HG02763 (cell line): ENCODE data around the gene NRXN3.
"Not testable (repeated sequence)": the region's sequence is repeated elsewhere in the genome, so short reads cannot be mapped to it uniquely, and the experiment has no call there.

ENCODE experiments used
- ATAC-seq: cut with Tn5 transposase; IDR thresholded peaks from one replicate; pipeline ENCODE4 v1.9.1; 2021; ENCODE audit warnings: mild to moderate bottlenecking, moderate library complexity; ENCODE audit not compliant: unreplicated experiment

Gene NRXN3

GRCh38 chr14:78566026-78566858 is 396.1 kb downstream of the NRXN3 start:
- ATAC-seq: peak; percentile 93

GRCh38 chr14:78566859-78567172 is 396.6 kb downstream of the NRXN3 start:
- ATAC-seq: no peak

DNA sequence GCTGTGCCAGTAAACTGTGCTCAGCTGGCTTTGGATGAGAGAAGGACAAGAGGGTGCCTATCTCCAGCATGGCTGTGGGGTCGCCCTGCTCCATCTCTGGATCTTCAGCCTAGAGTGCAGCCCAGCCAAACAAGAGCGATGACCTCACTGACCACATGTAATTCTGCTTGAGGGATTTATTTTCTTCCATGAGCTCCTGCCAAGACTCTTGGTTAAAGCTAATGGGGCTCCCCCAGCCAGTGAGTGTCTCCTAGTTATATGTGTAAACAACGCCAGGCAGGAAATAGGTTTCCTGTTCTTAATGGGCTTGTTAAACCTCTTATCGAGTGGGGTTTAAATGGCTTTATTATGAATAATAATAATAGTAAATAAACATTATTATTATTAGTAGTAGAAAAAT is 397.2 kb downstream of the NRXN3 start:
- no peak for ATAC-seq

- not testable (repeated sequence) for ATAC-seq
Observed at GRCh38 chr14:78573736-78574135, 403.6 kb downstream of the NRXN3 start.

DNA sequence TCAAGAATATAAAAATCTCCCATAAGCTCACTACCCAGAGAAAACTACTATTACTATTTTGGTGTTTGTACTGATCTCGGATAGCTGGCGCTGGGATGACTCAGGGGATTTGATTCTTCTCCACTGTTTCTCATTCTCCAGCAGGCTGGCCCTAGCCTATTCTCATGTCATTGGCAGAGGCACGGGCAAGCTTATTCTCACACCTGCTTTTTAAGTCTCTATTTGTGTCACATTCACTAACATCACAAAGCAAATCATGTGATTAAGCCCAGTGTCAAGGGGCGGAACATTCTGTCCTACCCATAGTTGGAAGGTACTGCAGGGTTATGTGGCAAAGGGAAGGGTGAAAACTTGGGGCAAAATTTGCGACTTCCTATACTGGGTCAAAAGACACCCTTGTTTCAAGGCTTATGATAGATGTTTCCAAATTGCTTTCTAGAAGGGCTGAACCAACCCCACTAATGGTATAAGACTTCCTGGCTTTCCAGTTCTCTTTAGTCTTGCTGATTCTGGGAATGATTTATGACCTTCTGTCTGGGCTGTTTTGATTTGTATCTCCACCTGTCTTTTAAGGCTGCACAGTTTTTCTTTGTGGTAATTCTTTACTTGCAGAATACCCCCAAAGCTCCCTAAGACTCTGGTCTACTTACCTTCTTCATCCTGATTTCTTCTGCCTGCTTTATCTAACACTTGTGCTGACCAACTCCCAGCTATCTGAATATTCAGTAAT is 406.4 kb downstream of the NRXN3 start:
- no peak for ATAC-seq

DNA sequence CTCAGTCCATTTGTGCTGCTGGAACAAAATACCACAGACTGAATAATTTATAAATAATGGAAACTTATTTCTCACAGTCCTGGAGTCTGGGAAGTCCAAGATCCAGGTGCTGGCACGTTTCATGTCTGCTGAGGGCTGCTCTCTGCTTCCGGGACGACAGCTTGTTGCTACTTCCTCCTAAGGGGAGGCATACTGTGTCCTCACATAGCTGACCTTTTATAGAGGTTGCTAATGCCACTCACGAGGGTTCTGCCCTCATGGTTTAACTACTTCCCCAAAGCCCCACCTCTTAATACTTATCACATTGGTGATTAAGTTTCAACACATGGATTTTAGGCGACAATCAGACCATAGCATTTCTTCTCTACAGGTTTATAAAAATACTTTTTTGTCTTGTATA is 411.1 kb downstream of the NRXN3 start:
- no peak for ATAC-seq

- ATAC-seq: no peak
Observed at GRCh38 chr14:78586681-78587080, 416.5 kb downstream of the NRXN3 start.

DNA sequence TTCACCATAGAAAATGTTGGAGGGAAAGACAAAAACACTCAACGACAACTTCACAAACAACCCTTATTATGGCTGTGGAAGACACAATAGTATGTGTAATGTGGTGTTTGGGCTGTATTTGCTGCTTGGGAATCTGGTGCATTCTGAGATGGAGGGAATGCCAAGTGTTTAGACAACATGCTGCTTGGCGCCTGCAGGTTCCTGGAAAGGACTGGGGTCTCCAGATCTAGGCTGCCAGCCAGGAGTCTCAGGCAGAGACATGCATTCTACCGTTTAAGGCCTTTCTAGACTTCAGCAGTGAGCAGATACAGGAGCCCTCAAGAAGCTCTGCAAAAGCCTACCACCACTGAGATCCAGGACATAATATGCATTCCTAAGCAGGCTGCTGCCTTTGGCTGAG is 418.7 kb downstream of the NRXN3 start:
- ATAC-seq: no peak

DNA sequence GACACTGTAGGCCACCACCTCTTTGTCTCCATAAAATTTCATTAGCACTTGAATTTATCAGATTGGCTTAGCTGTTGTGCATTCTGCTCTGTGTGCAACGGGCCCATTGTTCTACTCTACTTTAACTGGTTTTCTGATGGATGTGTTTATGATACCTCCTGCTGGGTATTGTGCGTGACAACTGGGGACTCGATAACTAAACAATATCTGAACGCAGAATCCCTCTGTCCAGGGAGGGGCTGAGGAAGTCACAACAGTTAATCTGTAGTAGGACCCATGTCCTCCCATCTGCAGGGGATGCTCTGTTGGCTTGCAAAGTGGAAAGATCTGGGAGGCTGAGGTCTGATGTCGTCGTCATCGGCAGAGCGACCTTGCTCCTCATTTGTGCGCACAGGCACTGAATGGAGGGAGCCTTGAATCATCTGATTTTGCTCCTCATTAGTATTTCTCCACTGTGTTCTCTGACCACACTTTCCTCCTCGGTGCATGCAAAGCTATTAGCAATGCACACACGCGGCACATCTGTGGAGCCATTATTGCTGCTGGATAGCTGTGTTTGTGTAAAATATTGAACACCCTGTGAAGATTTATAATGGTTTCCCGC is 422.5 kb downstream of the NRXN3 start:
- ATAC-seq: no peak

DNA sequence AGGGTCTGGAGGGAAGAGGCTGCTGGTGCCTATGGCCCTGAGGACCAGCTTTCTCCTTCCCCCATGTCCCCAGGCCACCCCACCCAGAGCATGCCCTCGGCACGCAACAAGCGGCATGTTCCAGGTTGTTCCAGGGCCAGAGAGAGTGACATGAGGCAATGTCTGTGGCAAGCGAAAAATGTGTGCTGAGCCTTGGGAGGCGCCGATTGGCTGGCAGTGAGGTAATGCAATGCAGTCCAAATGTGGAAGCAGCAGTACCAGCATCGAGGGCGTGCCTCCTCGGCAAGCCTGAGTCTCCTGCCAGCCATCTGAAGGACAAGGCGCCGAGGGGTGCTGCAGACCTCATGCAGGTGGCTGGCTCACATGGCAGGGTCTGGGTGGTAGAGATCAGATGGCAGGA is 423.8 kb downstream of the NRXN3 start:
- ATAC-seq: no peak

DNA sequence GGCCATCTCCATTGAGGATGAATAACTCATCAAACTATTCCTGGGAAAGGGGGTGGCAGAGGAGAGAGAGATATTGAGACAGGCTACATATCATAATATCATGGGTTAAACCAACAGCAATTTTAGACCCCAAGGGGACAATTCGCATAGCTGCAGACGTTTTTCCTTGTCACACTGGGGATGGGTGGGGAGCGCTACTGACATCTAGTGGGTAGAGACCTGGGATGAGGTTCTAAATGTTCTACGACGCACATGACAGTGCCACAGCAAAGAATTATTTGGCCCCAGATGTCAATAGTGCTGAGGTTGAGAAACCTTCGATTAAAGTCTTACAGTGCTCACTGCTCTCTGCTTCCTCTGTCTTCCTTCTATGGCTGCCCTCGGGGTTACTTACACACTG is 425.6 kb downstream of the NRXN3 start:
- ATAC-seq: no peak

GRCh38 chr14:78598046-78598920 is 428.1 kb downstream of the NRXN3 start:
- ATAC-seq: peak; percentile 90

DNA sequence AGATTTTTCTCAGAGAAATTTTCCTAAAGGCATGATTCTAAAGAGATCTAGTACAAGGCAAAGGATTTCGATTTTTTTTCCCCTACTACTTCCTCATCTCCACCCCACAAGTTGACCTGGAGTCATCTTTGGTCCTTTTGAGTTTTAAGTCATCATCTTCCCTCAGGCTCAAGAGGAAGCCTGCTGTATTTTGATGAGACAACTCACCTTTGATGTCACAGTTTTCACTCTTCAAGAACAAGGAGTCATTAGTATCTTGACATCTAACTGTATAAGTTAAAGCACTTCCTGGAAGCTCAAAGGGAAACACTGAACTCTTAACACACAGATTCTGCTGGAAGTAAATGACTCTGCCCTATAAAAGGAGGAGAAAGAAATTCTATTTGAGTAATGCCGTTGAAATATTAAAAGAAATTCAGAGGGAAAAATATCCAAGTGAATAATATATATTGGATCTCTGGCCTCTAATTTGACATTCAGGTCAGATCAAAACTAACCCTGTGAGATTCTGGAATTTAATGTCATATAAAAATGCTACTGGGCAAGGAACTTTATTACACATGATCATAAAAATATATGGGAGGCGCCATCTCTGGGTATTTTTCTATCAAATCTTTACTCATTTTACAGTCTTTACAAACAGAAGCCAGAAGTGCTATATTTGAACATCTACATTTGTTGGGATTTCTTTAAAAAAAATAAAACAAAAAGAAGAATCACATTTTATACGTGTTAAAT is 435.0 kb downstream of the NRXN3 start:
- no peak for ATAC-seq

DNA sequence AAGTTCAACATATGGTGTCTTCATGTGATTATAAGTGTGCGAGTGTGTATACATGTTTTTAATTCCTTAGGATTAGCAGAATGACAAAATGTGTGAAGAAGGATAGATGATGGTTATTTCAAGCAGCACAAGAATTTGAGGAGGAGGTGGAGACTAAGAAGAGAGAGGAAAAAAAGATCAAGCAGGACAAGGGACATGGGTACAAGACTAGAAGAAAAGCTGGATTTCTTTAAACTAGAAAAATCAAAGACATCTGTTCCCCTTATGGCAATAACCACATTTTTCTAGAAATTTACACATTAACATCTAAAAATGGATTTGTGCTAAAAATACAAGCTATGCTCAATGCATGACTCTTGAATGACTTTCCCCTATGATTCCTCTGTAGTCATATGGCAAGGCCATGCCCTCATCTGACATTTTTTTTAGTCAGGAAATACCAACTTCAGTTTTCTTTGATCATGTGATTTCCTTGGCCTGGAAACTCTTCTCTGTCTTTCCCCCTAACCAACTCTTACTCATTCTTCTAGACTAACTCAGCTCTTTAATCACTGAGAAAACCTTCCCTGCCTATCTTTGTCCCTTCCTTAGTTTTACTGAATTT is 435.8 kb downstream of the NRXN3 start:
- ATAC-seq: no peak

- no peak for ATAC-seq
Observed at GRCh38 chr14:78608998-78609787, 439.0 kb downstream of the NRXN3 start.

DNA sequence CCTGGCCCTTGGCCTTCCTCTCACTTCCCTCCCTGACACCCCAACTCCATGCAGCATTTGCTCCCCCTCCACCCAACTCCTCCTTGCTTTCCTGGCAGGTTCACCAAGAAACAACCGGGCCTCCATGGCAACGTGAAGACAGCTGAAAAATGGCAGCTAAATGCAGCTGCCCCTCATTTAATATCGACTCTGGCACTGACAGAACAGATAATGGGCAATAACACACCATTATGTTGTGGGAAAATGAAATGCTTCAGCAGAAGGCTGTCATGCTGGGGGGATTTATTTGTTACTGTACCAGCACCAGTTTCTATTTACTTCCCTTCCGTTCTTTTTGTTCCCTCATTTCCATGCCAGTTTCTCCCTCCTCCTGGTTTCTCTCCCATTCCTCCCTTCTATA is 440.8 kb downstream of the NRXN3 start:
- ATAC-seq: no peak

DNA sequence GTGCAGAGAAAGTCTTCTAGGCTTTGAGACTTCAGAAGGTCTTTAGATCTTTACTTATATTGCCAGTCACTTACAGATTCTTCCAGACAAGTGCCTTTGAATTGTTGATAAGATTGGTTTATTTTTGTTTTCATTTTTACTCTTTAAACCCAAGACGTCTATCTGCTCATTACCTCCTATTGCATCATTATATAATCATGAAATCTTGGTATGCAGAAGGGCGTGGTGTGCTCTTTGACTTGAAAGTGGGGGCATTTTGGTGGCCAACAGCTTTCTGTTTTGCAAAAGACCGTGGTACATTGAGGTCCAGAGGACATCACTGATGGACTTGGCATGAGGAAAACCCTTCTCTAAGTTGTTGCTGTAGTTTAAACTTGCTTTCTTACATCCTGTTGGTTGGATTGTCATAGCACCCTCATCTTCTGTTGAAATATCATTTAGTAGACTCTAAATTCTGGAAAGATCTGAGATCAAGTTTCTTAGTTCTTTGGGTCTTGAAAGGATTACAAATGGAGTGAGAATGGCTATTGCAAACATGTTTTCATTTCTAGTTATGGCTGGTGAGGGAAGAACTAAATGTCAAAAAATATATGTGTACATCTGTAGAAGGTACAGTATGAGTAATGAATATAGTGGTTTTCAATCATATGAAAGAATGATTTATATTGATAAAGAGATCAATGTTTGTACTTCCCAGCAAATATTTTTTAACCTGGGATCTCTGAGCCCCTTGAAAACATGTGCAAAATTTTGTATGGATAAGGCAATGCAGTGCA is 441.8 kb downstream of the NRXN3 start:
- no peak for ATAC-seq

- ATAC-seq: no peak
Observed at GRCh38 chr14:78612666-78613065, 442.5 kb downstream of the NRXN3 start.
